SK-N-SH treated with all-trans-retinoic acid at 6 μM for 48 hours (cell line): ENCODE results near the gene GGA3.

ENCODE experiments used
- BACH2 ChIP-seq: fragments of 250-450 bp; sonication (Bioruptor Pico); IDR thresholded peaks from 2 replicates; pipeline ENCODE4 v1.9.0; 2021; ENCODE audit warnings: mild to moderate bottlenecking, borderline replicate concordance
- ISL1 ChIP-seq: fragments of 250-450 bp; sonication (Bioruptor Pico); IDR thresholded peaks from 2 replicates; pipeline ENCODE4 v2.1.2; 2022; ENCODE audit warnings: mild to moderate bottlenecking, moderate library complexity
- SNAI2 ChIP-seq: fragments of 250-450 bp; sonication (Bioruptor Pico); IDR thresholded peaks from 2 replicates; pipeline ENCODE4 v1.5.0; 2020; ENCODE audit warnings: mild to moderate bottlenecking, moderate library complexity
- ZFP3 ChIP-seq: fragments of 250-450 bp; sonication (Bioruptor Pico); IDR thresholded peaks from 2 replicates; pipeline ENCODE4 v1.5.0; 2020; ENCODE audit warnings: mild to moderate bottlenecking, moderate library complexity
- ZNF565 ChIP-seq: fragments of 450-650 bp; formaldehyde crosslinking; conservative IDR thresholded peaks from 2 replicates; pipeline ENCODE4 v1.5.0; 2020; ENCODE audit warnings: low read depth, mild to moderate bottlenecking, moderate library complexity
- TF ChIP-seq, protein P1 (sequence below): fragments of 250-450 bp; sonication (Bioruptor Pico); IDR thresholded peaks from 2 replicates; pipeline ENCODE4 v1.8.0; 2020; ENCODE audit warnings: mild to moderate bottlenecking, moderate library complexity, borderline replicate concordance
- TF ChIP-seq, protein P2 (sequence below): fragments of 250-450 bp; sonication (Bioruptor Pico); IDR thresholded peaks from 2 replicates; pipeline ENCODE4 v1.5.1; 2020; ENCODE audit warnings: low read depth, mild to moderate bottlenecking, moderate library complexity

DNA sequence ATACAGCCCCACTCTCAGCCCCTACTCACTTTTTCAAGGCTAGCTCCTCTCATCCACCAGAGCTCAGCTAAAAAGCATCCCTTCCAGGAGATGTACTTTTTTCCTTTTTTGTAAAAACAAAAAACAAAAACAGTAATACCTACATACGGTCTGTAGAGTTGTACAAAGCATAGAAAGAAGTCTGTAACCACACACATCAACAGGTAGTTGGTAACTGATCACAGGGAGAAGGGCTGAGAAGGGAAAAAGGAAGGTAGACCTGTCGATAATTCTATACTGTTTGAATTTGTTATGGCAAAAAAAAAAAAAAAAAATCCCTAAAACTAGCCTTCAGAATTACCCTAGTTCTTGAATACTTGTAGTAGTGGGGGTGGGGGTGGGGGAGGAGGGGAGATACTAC lies 27.0 kb upstream of the GGA3 start:
- TF ChIP-seq ISL1 (no peak), ZNF565 (no peak), BACH2 (no peak), SNAI2 (no peak), ZFP3 (CRISPR knock-in tag) (no peak)
- TF ChIP-seq, protein P1, sequence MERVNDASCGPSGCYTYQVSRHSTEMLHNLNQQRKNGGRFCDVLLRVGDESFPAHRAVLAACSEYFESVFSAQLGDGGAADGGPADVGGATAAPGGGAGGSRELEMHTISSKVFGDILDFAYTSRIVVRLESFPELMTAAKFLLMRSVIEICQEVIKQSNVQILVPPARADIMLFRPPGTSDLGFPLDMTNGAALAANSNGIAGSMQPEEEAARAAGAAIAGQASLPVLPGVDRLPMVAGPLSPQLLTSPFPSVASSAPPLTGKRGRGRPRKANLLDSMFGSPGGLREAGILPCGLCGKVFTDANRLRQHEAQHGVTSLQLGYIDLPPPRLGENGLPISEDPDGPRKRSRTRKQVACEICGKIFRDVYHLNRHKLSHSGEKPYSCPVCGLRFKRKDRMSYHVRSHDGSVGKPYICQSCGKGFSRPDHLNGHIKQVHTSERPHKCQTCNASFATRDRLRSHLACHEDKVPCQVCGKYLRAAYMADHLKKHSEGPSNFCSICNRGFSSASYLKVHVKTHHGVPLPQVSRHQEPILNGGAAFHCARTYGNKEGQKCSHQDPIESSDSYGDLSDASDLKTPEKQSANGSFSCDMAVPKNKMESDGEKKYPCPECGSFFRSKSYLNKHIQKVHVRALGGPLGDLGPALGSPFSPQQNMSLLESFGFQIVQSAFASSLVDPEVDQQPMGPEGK (CRISPR knock-in tag) = no peak
- TF ChIP-seq, protein P2, sequence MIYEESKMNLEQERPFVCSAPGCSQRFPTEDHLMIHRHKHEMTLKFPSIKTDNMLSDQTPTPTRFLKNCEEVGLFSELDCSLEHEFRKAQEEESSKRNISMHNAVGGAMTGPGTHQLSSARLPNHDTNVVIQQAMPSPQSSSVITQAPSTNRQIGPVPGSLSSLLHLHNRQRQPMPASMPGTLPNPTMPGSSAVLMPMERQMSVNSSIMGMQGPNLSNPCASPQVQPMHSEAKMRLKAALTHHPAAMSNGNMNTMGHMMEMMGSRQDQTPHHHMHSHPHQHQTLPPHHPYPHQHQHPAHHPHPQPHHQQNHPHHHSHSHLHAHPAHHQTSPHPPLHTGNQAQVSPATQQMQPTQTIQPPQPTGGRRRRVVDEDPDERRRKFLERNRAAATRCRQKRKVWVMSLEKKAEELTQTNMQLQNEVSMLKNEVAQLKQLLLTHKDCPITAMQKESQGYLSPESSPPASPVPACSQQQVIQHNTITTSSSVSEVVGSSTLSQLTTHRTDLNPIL (CRISPR knock-in tag) = no peak
